Activated CD8-positive, alpha-beta memory T cell treated with anti-CD3 and anti-CD28 coated beads for 4 hours (primary cell): ENCODE results near the gene TNRC18.
"Not testable (repeated sequence)": the region's sequence is repeated elsewhere in the genome, so short reads cannot be mapped to it uniquely, and the experiment has no call there.

Source experiments
- DNase-seq, 2 donors: peaks; one replicate each; pipeline ENCODE4 v3.0.0-alpha.2; 2020; ENCODE audit warnings: low read depth in 2 of 2

TNRC18 gene

GRCh38 chr7:5423306-5423975 lies at the start of gene TNRC18:
Gene TNRC18 (minus strand): TSS chr7:5423834. CDS start chr7:5421246, 2,588 bp downstream.
- DNase-seq = no peak

GRCh38 chr7:5472432-5473315 lies 49.0 kb upstream of the TNRC18 start:
- no peak for DNase-seq

- not testable (repeated sequence) for DNase-seq
Measured at GRCh38 chr7:5471623-5472022, 48.0 kb upstream of the TNRC18 start.

GRCh38 chr7:5470816-5471215 lies 47.2 kb upstream of the TNRC18 start:
- no peak for DNase-seq

- no peak for DNase-seq
Measured at GRCh38 chr7:5470167-5470532, 46.5 kb upstream of the TNRC18 start.

- no peak for DNase-seq
Measured at GRCh38 chr7:5469375-5470166, 45.9 kb upstream of the TNRC18 start.

GRCh38 chr7:5467645-5468044 lies 44.0 kb upstream of the TNRC18 start:
- no peak for DNase-seq

GRCh38 chr7:5466551-5466950 lies 42.9 kb upstream of the TNRC18 start:
- DNase-seq = no peak

- no peak for DNase-seq
Measured at GRCh38 chr7:5463031-5463430, 39.4 kb upstream of the TNRC18 start.

- no peak for DNase-seq
Measured at GRCh38 chr7:5462216-5462615, 38.6 kb upstream of the TNRC18 start.

GRCh38 chr7:5458921-5459480 lies 35.4 kb upstream of the TNRC18 start:
- no peak for DNase-seq

- DNase-seq = no peak
Measured at GRCh38 chr7:5457245-5457735, 33.7 kb upstream of the TNRC18 start.

- no peak for DNase-seq
Measured at GRCh38 chr7:5456409-5456808, 32.8 kb upstream of the TNRC18 start.

- DNase-seq = no peak
Measured at GRCh38 chr7:5455581-5456219, 32.1 kb upstream of the TNRC18 start.

GRCh38 chr7:5455175-5455574 lies 31.5 kb upstream of the TNRC18 start:
- no peak for DNase-seq

- no peak for DNase-seq
Measured at GRCh38 chr7:5454485-5454884, 30.9 kb upstream of the TNRC18 start.

GRCh38 chr7:5453566-5454075 lies 30.0 kb upstream of the TNRC18 start:
- no peak for DNase-seq

GRCh38 chr7:5452937-5453540 lies 29.4 kb upstream of the TNRC18 start:
- no peak for DNase-seq

- no peak for DNase-seq
Measured at GRCh38 chr7:5452470-5452899, 28.9 kb upstream of the TNRC18 start.

GRCh38 chr7:5451391-5451790 lies 27.8 kb upstream of the TNRC18 start:
- no peak for DNase-seq
